GM21825 (cell line): ENCODE measurements around the gene NYAP2.
A peak's percentile ranks its signal among the peaks of the same experiment; 100 is the strongest.

ENCODE experiments used
- ATAC-seq: cut with Tn5 transposase; IDR thresholded peaks from one replicate; pipeline ENCODE4 v1.9.1; 2021; ENCODE audit warnings: mild to moderate bottlenecking, moderate library complexity; ENCODE audit not compliant: unreplicated experiment

NYAP2 gene

GRCh38 chr2:225425284-225425683 is 25.8 kb downstream of the NYAP2 start:
- ATAC-seq, result no peak

DNA sequence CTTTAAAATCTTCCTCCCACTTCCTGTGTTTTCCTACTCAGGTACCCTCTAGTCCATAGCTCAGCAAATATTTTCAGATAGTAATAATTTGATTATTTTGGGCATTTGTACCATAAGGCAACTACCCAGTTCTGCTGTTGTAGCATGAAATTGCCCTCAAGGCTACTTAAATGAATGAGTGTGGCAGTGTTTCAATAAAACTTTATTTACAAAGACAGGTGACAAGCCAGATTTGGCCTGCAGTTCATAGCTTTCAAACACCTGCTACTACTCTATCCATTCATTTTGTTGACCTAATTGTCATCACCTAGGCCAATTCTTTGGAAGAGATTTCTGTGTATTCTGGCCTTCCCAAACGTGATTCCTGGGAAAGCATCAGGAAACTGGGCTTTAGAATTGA is 28.9 kb downstream of the NYAP2 start:
- ATAC-seq, result no peak

DNA sequence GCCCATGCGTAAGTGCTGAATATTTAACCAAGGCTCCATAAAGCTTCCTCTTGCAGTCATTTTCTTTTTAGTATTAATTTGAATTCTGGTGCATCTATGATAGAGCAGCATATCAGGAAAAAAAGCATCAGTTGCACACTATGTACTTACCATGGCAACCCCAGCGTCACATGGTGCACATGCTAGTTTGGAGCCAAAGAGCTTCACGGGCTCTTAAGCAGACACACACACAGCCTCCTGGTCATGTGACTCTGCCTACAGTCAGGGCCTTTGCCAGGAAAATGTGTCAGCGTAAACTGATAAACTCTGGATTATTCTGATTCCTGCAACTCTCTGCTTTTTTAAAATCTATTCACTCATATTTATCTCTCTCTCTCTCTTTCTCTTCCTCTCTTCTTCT is 30.2 kb downstream of the NYAP2 start:
- no peak for ATAC-seq

DNA sequence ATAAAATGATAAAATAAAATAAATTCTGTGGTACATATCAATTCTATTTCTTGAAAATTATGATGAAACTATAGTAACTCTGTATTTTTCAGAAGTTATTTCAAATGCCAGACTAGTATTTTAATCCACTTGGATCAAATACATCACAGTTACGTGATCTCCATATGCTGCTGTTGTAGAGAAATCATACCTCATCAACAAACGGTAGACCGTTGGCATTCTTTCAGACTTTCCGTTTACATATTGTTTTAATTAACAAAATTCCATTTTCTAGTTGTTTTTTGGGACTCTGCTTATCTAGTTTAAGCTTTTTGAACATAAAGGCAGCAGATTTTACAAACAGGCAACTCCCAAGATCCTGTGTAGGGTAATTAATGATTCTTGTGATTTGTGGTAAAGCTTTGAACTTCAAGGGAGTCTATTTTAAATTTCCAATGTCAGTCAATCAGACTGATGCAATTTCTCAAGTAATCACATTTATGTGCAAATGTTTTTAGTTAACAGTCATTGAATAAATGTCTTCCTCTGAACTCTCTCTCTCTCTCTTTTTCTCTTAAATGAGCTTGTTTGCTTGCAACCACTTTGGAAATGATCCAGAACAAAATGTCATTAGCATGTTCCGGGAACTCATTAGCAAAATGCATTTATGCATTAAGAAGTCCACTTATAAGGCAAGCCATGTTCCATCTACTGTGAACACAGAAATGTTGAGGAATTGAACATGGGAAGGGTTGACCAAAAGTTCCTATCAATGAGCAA is 31.8 kb downstream of the NYAP2 start:
- no peak for ATAC-seq

- ATAC-seq, result no peak
Measured at GRCh38 chr2:225434014-225434413, 34.5 kb downstream of the NYAP2 start.

GRCh38 chr2:225437319-225437718 is 37.8 kb downstream of the NYAP2 start:
- no peak for ATAC-seq

- no peak for ATAC-seq
Measured at GRCh38 chr2:225438248-225438647, 38.7 kb downstream of the NYAP2 start.

GRCh38 chr2:225452677-225453076 is 53.2 kb downstream of the NYAP2 start:
- ATAC-seq, result no peak

- no peak for ATAC-seq
Measured at GRCh38 chr2:225454412-225454811, 54.9 kb downstream of the NYAP2 start.

DNA sequence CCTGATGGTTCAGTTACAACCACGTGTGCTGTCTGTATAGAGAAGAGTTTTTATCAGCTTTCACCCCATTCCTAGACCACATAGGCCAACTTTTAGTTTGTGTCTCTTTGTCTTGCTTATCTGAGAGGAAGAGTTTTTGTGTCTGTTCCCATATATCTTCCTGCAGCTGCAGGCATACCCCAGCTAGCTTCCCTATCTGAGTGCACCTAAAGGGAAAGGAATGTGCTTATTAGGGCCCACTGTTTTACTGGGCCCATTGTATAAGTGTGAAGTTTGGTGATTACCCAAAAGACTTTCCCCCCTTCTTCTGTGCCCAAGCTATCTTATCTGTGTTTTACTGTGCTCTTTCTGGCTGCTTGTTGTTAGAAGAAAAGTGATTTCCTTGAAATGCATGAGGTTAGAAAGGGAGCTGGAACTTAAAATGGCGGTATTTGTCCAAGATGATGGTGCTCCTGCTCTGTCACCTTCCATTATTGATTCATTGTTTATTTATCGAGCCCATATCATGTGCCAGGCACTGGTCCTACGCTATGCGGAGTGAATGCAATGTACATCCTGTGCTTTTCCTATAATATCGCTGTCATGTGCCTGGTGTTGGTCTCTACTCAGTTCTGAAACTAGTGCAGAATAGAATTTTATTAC is 57.2 kb downstream of the NYAP2 start:
- ATAC-seq, result no peak

DNA sequence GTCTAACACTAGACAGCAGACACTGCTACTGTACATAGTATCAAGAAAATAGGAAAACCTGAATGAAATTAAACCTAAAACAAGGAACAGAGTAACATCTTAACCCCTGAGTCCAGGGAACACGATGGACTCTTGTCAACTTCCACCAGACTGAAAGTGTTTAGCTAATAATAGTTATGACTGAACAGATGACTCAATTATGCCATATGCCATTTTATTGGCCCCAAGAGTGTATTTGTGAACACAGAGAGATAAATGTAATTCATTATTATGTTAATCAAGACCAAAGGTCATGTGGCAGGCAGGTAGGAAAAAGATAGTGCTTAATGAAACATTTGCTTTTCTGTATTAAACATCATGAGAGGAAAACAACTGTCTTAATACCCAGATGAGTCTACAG is 58.0 kb downstream of the NYAP2 start:
- no peak for ATAC-seq

DNA sequence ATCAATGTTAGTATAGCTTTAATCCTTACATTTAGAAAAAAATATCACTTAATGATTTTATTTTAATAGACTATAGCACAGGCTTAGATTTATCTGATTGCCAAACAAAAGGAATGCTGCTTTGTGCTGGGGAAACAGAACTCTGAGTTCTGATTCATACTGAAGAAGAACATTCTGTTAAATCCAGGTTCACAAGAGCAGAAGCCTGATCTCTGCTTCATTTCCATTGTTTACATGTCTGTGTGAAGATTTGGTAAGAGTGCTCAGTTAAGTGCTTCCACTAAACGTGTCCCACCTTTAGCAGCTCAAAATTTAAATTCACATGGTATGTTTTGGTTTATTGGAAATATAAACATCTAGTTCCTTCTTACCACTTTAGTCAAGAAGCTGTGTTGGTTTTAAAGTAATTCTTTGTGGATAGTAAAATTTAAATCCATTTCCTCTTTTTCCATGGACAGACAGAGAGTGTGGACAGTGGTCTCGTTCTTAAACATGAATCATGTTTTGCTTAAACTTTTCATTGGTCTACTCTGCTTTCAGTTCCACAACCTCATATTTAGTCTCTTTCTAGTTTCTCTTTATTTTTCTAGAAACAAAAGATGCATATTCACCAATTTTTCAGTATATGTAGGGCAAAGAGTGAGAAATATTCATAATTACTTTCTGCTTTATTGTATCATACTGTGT is 59.1 kb downstream of the NYAP2 start:
- no peak for ATAC-seq

DNA sequence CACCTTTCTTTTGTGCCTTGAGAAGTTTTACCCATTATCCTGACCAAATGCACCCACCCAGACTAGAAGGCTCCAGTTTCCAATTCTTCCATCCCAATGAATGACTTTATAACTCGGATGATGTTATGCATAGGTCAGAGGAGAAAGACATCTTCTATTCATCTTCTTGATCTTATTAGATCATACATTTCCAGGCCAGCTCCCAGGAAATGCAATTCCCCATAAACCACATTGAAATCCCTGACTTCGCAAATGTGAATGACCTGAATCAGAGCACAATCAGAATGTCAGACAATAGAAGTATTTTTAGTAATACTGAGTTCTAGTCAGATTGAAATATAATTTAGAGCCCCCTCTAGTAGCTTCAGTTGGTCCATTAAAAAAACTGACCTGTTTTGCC is 62.9 kb downstream of the NYAP2 start:
- ATAC-seq, result no peak

- no peak for ATAC-seq
Measured at GRCh38 chr2:225462945-225463344, 63.4 kb downstream of the NYAP2 start.

- ATAC-seq, result no peak
Measured at GRCh38 chr2:225463449-225463848, 63.9 kb downstream of the NYAP2 start.

DNA sequence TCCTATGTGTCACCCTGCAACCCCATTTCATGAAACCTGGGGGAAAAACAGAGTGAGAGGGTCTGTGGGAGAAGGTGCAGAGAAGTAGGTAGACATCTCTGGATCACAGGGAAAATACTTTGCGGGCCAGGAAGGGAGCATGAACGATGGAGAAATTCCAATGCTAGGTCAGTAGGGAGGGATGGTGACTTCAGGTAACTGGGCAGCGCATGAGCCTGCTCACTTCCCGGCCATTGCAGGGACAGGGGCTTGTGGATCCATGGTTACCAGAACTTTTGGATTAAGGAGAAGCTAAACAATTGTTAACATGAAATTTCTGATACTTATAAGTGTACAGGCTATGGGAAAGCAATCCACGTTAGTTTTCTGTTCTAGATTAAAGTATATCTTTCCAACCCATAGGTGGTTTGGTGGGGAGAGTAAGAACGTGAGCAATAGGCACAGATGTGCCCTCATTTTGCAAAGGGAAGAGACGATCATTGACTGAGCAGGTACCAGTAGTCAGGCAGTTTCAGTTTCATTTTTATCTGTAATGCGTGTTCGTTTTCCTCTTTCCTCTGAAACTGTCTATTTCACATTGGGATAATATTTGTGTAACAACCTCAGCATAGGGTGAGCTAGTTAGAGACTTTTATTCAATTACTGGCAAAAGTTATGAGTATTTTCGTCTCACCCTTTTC is 65.0 kb downstream of the NYAP2 start:
- ATAC-seq, result peak; percentile 90

GRCh38 chr2:225465827-225466226 is 66.3 kb downstream of the NYAP2 start:
- ATAC-seq, result no peak

- no peak for ATAC-seq
Measured at GRCh38 chr2:225466891-225467604, 67.5 kb downstream of the NYAP2 start.

DNA sequence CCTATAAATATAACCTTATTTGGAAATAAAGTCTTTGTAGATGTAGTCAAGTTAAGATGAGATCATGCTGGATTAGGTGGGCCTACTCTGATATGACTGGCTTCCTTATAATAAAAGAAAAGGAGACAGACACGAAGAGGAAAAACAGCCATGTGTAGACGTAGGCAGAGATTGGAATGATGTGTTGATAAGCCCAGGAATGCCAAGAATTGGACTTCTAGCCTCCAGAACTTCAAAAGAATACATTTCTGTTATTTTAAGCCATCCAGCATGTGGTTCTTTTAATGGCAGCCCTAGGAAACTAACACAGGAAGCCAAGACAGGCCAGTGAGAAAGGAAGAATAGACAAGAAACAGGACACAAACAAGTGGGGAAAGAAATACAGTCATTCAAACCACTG is 68.6 kb downstream of the NYAP2 start:
- no peak for ATAC-seq

- no peak for ATAC-seq
Measured at GRCh38 chr2:225471039-225471438, 71.5 kb downstream of the NYAP2 start.

DNA sequence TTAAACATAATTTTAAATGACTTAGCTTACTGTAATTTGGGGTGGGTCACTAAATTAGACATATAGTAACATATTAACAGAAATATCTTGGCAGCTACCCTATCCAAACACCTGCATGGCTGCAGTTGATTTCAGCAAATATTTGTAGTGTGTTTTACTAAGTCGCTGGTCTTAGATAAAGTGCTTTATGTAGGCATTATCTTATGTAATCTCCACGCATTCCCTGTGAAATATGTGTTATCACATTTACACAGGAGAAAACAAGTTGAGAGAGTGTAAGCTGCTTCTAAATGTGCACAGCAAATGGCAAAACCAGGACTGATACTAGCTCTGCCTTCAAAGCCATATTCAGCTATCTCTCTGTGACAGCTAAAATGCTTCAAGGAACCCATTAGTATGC is 72.0 kb downstream of the NYAP2 start:
- no peak for ATAC-seq
